Panc1 (cell line): ENCODE results near the gene SIX3. TPM values are rescaled to one million over a fixed set of nuclear protein-coding genes. Genes with fewer than 3 reads are reported as not detected.

Experiments
- ATAC-seq: fragments of 200-7000 bp; cut with Tn5 transposase; 2 replicates; pipeline ENCODE4 v1.9.1; 2020; ENCODE audit warnings: mild to moderate bottlenecking, moderate library complexity
- BruUV-seq: library from RNA; stranded (reverse); fragments of 400-500 nt; replicated peaks from 2 replicates; lab custom pipeline; 2021; lab: Mats Ljungman, UMichigan
- CTCF ChIA-PET: fragments of 300-600 bp; sonication (Branson Sonifier 250); formaldehyde crosslinking; loops from one replicate; lab custom pipeline; 2022; ENCODE audit warnings: antibody characterized with exemption; lab: Charles Lee
- POLR2A ChIA-PET: fragments of 300-600 bp; sonication (Branson Sonifier 250); formaldehyde crosslinking; loops from one replicate; lab custom pipeline; 2022; ENCODE audit warnings: antibody characterized with exemption; lab: Charles Lee
- DNase-seq: peaks from one replicate; pipeline ENCODE4 v3.0.0-alpha.2; 2010; ENCODE audit warnings: low read depth, low spot score
- H3K27ac ChIP-seq: 2 replicates; pipeline ENCODE4 v1.5.1; 2011; ENCODE audit warnings: mild to moderate bottlenecking, low read length, inconsistent platforms
- H3K27me3 ChIP-seq: fragments of 200-500 bp; sonication (Bioruptor generic); 2 replicates; pipeline ENCODE4 v1.6.0; 2014; ENCODE audit warnings: low read length, inconsistent platforms; ENCODE audit not compliant: control insufficient read depth, insufficient read depth
- H3K36me3 ChIP-seq: fragments of 200-500 bp; sonication (Bioruptor generic); 2 replicates; pipeline ENCODE4 v1.5.1; 2014; ENCODE audit warnings: inconsistent platforms, mild to moderate bottlenecking, low read length, moderate library complexity; ENCODE audit not compliant: control insufficient read depth, insufficient read depth
- H3K4me1 ChIP-seq: 2 replicates; pipeline ENCODE4 v1.5.1; 2011; ENCODE audit warnings: inconsistent platforms, mild to moderate bottlenecking, low read length, moderate library complexity; ENCODE audit not compliant: control insufficient read depth, insufficient read depth
- H3K4me3 ChIP-seq, 2 experiments: 2 replicates each; pipeline ENCODE4 v1.5.1; 2011 to 2012; ENCODE audit warnings: low read depth in 2 of 2, low read length in 2 of 2, mild to moderate bottlenecking in 2 of 2, inconsistent platforms in 1 of 2, moderate library complexity in 1 of 2
- H3K9me3 ChIP-seq: fragments of 200-500 bp; sonication (Bioruptor generic); 2 replicates; pipeline ENCODE4 v1.5.1; 2014; ENCODE audit warnings: low read depth, mild to moderate bottlenecking, inconsistent platforms, low read length, moderate library complexity; ENCODE audit not compliant: control insufficient read depth, insufficient read depth
- POLR2AphosphoS5 ChIP-seq: IDR thresholded peaks from 2 replicates; pipeline ENCODE4 v1.6.1; 2012; ENCODE audit warnings: mild to moderate bottlenecking, low read depth, low read length, moderate library complexity
- SIN3A ChIP-seq: IDR thresholded peaks from 2 replicates; pipeline ENCODE4 v1.6.1; 2012; ENCODE audit warnings: low read depth, mild to moderate bottlenecking, low read length, moderate library complexity, borderline replicate concordance; ENCODE audit not compliant: insufficient read depth
- TCF7L2 ChIP-seq: IDR thresholded peaks from 2 replicates; pipeline ENCODE4 v1.6.1; 2011; ENCODE audit warnings: mild to moderate bottlenecking, low read depth, low read length, inconsistent platforms
- in situ Hi-C: cut with HindIII; loops from 2 replicates; pipeline ENCODE4 v1.10.0; 2016; ENCODE audit warnings: low sequenced_read_pairs, low pct_unique_long_range_greater_than_20kb
- intact Hi-C: fragments of 100-400 bp; cut with micrococcal nuclease; formaldehyde crosslinking; loops from one replicate; pipeline ENCODE4 v1.10.0; 2022; ENCODE audit not compliant: unreplicated experiment
- total RNA-seq: library from RNA; stranded (reverse); gene quantifications from one replicate; pipeline ENCODE4 v1.2.1, GENCODE V29; 2021; ENCODE audit not compliant: unreplicated experiment
- TF ChIP-seq, protein P1 (sequence below), 2 experiments: IDR thresholded peaks; 2 replicates each; pipeline ENCODE4 v1.6.1; 2011 to 2012; ENCODE audit warnings: low read depth in 2 of 2, control low read depth in 1 of 2, low read length in 1 of 2, mild to moderate bottlenecking in 1 of 2, moderate library complexity in 1 of 2; ENCODE audit not compliant: insufficient read depth in 1 of 2
- TF ChIP-seq, protein P2 (sequence below): fragments of 450-650 bp; IDR thresholded peaks from 2 replicates; pipeline ENCODE4 v1.5.1; 2017; ENCODE audit warnings: mild to moderate bottlenecking

SIX3 gene
- total RNA-seq, 1 experiment from 2014 or later = 0.21 TPM

DNA sequence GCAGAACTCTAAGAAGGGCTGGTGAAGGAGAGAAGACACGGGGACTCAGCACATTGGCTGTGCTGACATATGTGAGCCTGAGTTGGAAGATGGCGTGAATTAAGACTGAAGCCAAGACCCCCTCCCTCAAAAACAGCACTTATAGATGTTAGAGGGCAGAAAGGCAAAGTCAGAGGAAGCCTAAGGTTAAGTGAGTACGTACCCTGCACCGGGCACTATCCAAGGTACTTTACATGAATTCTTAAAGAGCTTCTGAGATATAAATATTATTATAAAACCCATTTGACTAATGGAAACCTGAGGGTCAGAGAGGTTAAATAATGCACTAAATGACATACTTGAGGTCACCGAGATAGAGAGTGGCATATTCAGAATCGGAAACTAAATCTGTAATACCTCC is 25.6 kb downstream of the SIX3 start:
- Histone ChIP-seq H3K9me3 (no peaks in the 10 kb centered on the region), H3K27me3 (peaks cover 2% of the 10 kb centered on the region; the same call in 1 of the 2 replicates), H3K4me1 (no peaks in the 10 kb centered on the region), H3K27ac (no peak overlapping the region), H3K4me3 (no peak overlapping the region), H3K36me3 (no peaks in the 10 kb centered on the region)
- CTCF ChIA-PET = no interaction called here
- intact Hi-C loops = no loop called here
- in situ Hi-C loops = no loop called here
- POLR2A ChIA-PET = no interaction called here
- TF ChIP-seq SIN3A (no peak), TCF7L2 (no peak), POLR2AphosphoS5 (no peak)
- TF ChIP-seq, protein P1, sequence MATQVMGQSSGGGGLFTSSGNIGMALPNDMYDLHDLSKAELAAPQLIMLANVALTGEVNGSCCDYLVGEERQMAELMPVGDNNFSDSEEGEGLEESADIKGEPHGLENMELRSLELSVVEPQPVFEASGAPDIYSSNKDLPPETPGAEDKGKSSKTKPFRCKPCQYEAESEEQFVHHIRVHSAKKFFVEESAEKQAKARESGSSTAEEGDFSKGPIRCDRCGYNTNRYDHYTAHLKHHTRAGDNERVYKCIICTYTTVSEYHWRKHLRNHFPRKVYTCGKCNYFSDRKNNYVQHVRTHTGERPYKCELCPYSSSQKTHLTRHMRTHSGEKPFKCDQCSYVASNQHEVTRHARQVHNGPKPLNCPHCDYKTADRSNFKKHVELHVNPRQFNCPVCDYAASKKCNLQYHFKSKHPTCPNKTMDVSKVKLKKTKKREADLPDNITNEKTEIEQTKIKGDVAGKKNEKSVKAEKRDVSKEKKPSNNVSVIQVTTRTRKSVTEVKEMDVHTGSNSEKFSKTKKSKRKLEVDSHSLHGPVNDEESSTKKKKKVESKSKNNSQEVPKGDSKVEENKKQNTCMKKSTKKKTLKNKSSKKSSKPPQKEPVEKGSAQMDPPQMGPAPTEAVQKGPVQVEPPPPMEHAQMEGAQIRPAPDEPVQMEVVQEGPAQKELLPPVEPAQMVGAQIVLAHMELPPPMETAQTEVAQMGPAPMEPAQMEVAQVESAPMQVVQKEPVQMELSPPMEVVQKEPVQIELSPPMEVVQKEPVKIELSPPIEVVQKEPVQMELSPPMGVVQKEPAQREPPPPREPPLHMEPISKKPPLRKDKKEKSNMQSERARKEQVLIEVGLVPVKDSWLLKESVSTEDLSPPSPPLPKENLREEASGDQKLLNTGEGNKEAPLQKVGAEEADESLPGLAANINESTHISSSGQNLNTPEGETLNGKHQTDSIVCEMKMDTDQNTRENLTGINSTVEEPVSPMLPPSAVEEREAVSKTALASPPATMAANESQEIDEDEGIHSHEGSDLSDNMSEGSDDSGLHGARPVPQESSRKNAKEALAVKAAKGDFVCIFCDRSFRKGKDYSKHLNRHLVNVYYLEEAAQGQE (IDR thresholded peaks at IDR 0.05; ENCODE audit: insufficient read depth in 1 of 2, low read depth in 2 of 2, low read length in 1 of 2) = no peak
- TF ChIP-seq, protein P2, sequence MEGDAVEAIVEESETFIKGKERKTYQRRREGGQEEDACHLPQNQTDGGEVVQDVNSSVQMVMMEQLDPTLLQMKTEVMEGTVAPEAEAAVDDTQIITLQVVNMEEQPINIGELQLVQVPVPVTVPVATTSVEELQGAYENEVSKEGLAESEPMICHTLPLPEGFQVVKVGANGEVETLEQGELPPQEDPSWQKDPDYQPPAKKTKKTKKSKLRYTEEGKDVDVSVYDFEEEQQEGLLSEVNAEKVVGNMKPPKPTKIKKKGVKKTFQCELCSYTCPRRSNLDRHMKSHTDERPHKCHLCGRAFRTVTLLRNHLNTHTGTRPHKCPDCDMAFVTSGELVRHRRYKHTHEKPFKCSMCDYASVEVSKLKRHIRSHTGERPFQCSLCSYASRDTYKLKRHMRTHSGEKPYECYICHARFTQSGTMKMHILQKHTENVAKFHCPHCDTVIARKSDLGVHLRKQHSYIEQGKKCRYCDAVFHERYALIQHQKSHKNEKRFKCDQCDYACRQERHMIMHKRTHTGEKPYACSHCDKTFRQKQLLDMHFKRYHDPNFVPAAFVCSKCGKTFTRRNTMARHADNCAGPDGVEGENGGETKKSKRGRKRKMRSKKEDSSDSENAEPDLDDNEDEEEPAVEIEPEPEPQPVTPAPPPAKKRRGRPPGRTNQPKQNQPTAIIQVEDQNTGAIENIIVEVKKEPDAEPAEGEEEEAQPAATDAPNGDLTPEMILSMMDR = no peak
- no TSS peak for BruUV-seq
- ATAC-seq (no peak), DNase-seq (no peak)

DNA sequence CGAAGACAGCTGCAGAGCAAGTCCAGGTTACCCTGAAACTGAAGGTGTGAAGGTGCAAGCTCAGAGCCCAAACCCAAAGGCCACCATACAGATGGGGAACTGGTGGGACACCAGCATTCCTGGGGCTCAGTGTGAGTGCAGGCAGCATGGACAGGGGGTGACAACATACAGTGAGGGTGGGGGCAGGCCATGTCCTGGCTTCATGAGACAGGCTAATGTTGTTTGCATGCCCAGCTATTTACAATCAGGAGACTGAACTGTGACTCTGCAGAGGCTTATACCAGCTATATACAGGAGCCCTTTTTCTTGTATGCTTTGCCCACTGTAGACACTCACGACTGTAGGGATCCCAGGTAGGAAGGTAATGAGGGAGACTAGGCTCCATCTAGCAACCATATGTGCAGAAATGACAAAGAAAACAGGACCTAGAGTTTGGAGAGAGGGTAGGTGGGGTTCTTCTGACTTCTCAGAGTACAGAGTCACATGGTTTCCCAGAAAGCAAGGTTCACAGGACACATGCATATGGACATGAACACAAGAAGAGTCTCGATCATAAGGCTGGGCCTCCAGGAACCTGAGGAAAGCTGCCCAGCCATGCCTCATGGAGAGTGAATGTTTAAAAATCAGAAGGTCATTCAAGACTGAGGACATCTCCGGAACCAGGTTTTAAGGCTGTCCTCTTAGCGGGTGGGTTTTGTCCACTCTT is 26.4 kb downstream of the SIX3 start:
- DNase-seq (no peak), ATAC-seq (no peak)
- intact Hi-C loops (no loop called here), in situ Hi-C loops (no loop called here)
- BruUV-seq = no TSS peak
- peaks cover 2% of the 10 kb centered on the region; the same call in 1 of the 2 replicates for H3K4me1 ChIP-seq
- H3K36me3 ChIP-seq = no peaks in the 10 kb centered on the region
- no peak overlapping the region for H3K4me3 ChIP-seq
- H3K27ac ChIP-seq = no peak overlapping the region
- TF ChIP-seq, protein P2 = no peak
- TF ChIP-seq SIN3A (no peak), TCF7L2 (no peak), POLR2AphosphoS5 (no peak)
- TF ChIP-seq, protein P1 (IDR thresholded peaks at IDR 0.05; ENCODE audit: insufficient read depth in 1 of 2, low read depth in 2 of 2, low read length in 1 of 2) = no peak
- peaks cover 2% of the 10 kb centered on the region; the same call in 1 of the 2 replicates for H3K27me3 ChIP-seq
- ChIA-PET POLR2A (interaction anchor here (0.6 kb wide), 1 partner anchor 489 kb away, joined by 3 read pairs; no protein-coding TSS in a partner anchor), CTCF (no interaction called here)
- no peaks in the 10 kb centered on the region for H3K9me3 ChIP-seq
